Naive thymus-derived CD4-positive, alpha-beta T cell (primary cell): ENCODE measurements around the gene TSHZ2. TPM values are rescaled to one million over a fixed set of nuclear protein-coding genes. Genes with fewer than 3 reads are reported as not detected.

Experiments
- ATAC-seq: fragments of 150-1000 bp; cut with Tn5 transposase; 2 replicates; pipeline ENCODE4 v1.10.0; 2021; ENCODE audit warnings: mild to moderate bottlenecking, moderate library complexity
- CTCF ChIA-PET: fragments of 350-600 bp; sonication (Branson Sonifier 250); formaldehyde crosslinking; loops from one replicate; lab custom pipeline; 2021; ENCODE audit warnings: antibody characterized with exemption; lab: Charles Lee
- POLR2A ChIA-PET: fragments of 350-600 bp; sonication (Branson Sonifier 250); formaldehyde crosslinking; loops from one replicate; lab custom pipeline; 2021; ENCODE audit warnings: antibody characterized with exemption, inconsistent platforms; lab: Charles Lee
- DNase-seq, 9 donors: peaks; one replicate each; pipeline versions ENCODE4 v3.0.0 to v3.0.0-alpha.2; 2020 to 2022; ENCODE audit warnings: mixed read lengths in 1 of 9
- H3K27ac ChIP-seq: one replicate; pipeline ENCODE4 v1.7.0; 2013; ENCODE audit warnings: mild to moderate bottlenecking, low read depth, low read length, moderate library complexity
- H3K27me3 ChIP-seq, 2 donors: one replicate each; pipeline ENCODE4 v1.7.0; 2013; ENCODE audit warnings: low read length in 2 of 2, mild to moderate bottlenecking in 2 of 2, moderate library complexity in 2 of 2; ENCODE audit not compliant: control insufficient read depth in 2 of 2, insufficient read depth in 2 of 2
- H3K36me3 ChIP-seq, 3 experiments: 1 replicate in 2 of 3; 2 replicates in 1 of 3; pipeline ENCODE4 v1.7.0; 2013; ENCODE audit warnings: low read length in 3 of 3, mild to moderate bottlenecking in 3 of 3, moderate library complexity in 1 of 3; ENCODE audit not compliant: insufficient read depth in 3 of 3, control insufficient read depth in 2 of 3
- H3K4me1 ChIP-seq, 2 donors: one replicate each; pipeline ENCODE4 v1.7.0; 2013; ENCODE audit warnings: low read length in 2 of 2, mild to moderate bottlenecking in 2 of 2, moderate library complexity in 1 of 2; ENCODE audit not compliant: control insufficient read depth in 2 of 2, insufficient read depth in 2 of 2
- H3K4me3 ChIP-seq: 2 replicates; pipeline ENCODE4 v1.7.0; 2013; ENCODE audit warnings: mild to moderate bottlenecking, low read length
- H3K9me3 ChIP-seq, 3 experiments: 1 replicate in 2 of 3; 2 replicates in 1 of 3; pipeline ENCODE4 v1.7.0; 2013; ENCODE audit warnings: low read length in 3 of 3; ENCODE audit not compliant: control insufficient read depth in 2 of 3
- H3K27ac Mint-ChIP-seq, 9 donors: one replicate each; pipeline ENCODE4 v1.8.0; 2020 to 2022; ENCODE audit warnings: mixed read lengths in 9 of 9, mild to moderate bottlenecking in 8 of 9, moderate library complexity in 5 of 9, inconsistent platforms in 2 of 9
- H3K27me3 Mint-ChIP-seq, 5 donors: one replicate each; pipeline ENCODE4 v1.8.0; 2021 to 2022; ENCODE audit warnings: mixed read lengths in 5 of 5, mild to moderate bottlenecking in 1 of 5
- H3K36me3 Mint-ChIP-seq, 5 donors: one replicate each; pipeline ENCODE4 v1.8.0; 2020 to 2022; ENCODE audit warnings: mixed read lengths in 5 of 5, mild to moderate bottlenecking in 3 of 5, inconsistent platforms in 1 of 5
- H3K4me1 Mint-ChIP-seq, 7 donors: one replicate each; pipeline ENCODE4 v1.8.0; 2020 to 2022; ENCODE audit warnings: mixed read lengths in 7 of 7, mild to moderate bottlenecking in 3 of 7, inconsistent platforms in 1 of 7
- H3K4me3 Mint-ChIP-seq, 10 donors: one replicate each; pipeline ENCODE4 v1.8.0; 2020 to 2022; ENCODE audit warnings: mild to moderate bottlenecking in 10 of 10, mixed read lengths in 10 of 10, moderate library complexity in 6 of 10, inconsistent platforms in 2 of 10
- H3K9me3 Mint-ChIP-seq, 11 donors: one replicate each; pipeline ENCODE4 v1.8.0; 2020 to 2022; ENCODE audit warnings: mixed read lengths in 11 of 11, mild to moderate bottlenecking in 4 of 11, inconsistent platforms in 1 of 11, moderate library complexity in 1 of 11
- intact Hi-C, 2 donors: fragments of 100-400 bp; cut with micrococcal nuclease; formaldehyde crosslinking; loops; one replicate each; pipeline ENCODE4 v1.15.1; 2023
- polyA plus RNA-seq, 2 donors: library from polyadenylated mRNA; unstranded; fragments of 300-500 nt; fragmentation: Illumina TruSeq; gene quantifications; one replicate each; pipeline ENCODE4 v1.2.3, GENCODE V29; 2021
- total RNA-seq, 6 experiments: library from RNA in 5 of 6; stranded (reverse) in 5 of 6; gene quantifications; 1 replicate in 5 of 6; 2 replicates in 1 of 6; pipeline ENCODE4 v1.2.3 and lab custom pipeline; 2021 to 2026

TSHZ2 gene
- total and polyA plus RNA-seq, 7 experiments from 2014 or later: 6.0 to 84.5 (median 42.5) TPM

DNA sequence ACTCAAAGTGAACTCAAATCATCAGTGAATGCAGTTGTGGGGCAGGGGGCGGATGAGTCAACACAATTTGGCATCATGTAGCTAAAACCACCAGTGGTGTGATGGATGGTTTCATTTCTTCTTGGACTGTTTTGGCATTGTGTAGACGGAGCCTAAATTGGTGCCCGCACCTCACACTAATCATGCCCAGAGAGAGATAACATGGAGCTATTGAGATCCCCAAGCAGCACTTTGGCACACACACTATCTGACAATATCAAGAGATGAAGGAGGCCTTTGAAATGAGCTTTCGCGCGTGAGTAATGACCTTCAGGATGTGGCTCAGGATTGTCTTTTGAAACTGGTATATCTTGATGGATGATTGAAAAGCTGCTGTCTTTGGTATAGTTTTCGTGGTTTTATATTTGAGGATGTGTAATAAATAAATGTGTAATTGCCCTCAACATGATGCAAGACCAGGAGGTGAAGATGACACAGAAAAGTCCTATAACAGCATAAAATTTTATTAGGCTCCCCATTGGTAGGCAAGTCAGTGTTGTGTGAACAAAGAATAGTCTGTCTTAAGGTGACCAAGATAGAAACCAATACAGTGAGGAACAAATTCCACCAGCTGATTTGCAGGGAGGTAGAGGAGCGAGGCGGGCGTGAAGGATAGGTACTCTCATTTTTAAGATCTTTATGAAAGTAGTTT lies 174.2 kb downstream of the TSHZ2 start:
- H3K36me3 Mint-ChIP-seq: peaks cover under 1 to 16% (median 11%) of the 10 kb centered on the region in 5 donors
- Histone ChIP-seq H3K9me3 (no peaks in the 10 kb centered on the region), H3K27me3 (no peaks in the 10 kb centered on the region), H3K27ac (no peak overlapping the region), H3K4me1 (peaks cover 0 to 18% of the 10 kb centered on the region in 2 donors), H3K4me3 (no peak overlapping the region), H3K36me3 (no peaks in the 10 kb centered on the region)
- H3K9me3 Mint-ChIP-seq: peaks cover 0 to 3% (median 0%) of the 10 kb centered on the region in 11 donors
- H3K27ac Mint-ChIP-seq: peak overlapping the region in 3 of 9 donors; percentile 16 to 56 (median 20)
- DNase-seq (peak in 2 of 9 donors; percentile 2 to 51), ATAC-seq (peak; percentile 8)
- no peaks in the 10 kb centered on the region for H3K27me3 Mint-ChIP-seq
- CTCF ChIA-PET: interaction anchor here (0.6 to 0.8 kb wide), 2 partner anchors 23 to 848 kb away, joined by 3 read pairs; no protein-coding TSS in a partner anchor
- POLR2A ChIA-PET: interaction anchor here (0.7 kb wide), 1 partner anchor 338 kb away, joined by 3 read pairs; no protein-coding TSS in a partner anchor
- intact Hi-C loops: loop anchor here in 1 of 2 donors (5.0 kb wide), 2 partner anchors 69 to 174 kb away; partner anchors contain the start of gene TSHZ2
- peaks cover 24 to 62% (median 54%) of the 10 kb centered on the region in 7 donors for H3K4me1 Mint-ChIP-seq
- H3K4me3 Mint-ChIP-seq: peak overlapping the region in 2 of 10 donors; percentile 14 to 51

DNA sequence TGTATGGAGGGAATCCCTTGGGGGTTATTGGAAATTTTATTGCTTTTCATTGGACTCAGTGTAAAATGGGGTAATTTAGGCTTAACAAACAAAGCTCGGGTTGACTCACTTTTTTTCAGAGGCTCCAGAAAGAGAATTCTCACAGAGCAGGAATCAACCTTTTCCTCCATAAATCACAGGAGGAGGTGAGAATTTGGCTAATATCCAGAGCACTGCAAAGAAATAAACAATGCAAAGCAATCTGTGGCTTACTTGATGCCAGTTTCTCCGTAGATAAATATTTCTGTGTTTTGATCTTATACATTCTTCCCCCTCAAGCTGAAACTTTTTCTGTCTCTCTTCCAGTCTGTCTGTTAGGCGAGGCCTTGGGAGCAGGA lies 176.6 kb downstream of the TSHZ2 start:
- peak overlapping the region in 1 of 9 donors; percentile 7 for H3K27ac Mint-ChIP-seq
- intact Hi-C loops: loop anchor here in 1 of 2 donors (5.0 kb wide), 2 partner anchors 71 to 176 kb away; partner anchors contain the start of gene TSHZ2

DNA sequence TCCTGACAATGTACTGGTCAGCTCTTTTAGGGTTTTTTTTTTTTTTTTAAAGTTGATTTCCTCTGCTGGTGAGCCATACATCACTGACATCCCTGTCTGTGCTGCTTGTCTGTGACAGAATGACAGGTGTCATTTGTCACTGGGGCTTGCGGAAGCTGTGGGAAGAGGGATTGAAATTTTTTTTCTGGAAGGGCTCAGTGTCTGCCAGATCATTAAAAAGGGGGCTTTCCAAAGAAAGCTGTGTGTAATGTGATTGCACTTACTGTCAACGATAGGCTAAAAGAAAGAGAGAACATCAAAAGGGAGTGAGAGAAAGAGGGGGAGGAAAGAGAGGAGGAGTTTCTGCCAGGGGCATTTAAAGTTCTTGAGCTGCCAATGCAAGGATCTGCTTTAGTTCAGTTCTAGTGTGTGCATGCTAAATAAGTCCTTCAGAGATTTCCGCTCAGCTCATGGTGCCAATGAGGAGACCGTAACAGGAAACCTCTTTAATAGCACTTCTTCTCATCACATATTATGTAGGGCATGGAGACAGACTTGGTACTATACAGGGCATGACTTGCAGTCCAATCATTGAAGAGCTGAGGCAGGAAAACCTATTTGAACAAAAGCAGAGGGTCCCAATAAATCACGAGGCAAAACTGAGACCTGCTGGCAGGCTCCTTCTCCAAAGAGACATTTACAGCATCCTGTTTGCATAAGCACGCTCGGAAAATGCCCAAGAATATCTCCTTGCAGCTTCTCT lies 177.2 kb downstream of the TSHZ2 start:
- DNase-seq: peak in 4 of 9 donors; percentile 2 to 11 (median 6)
- no peaks in the 10 kb centered on the region for H3K9me3 Mint-ChIP-seq
- H3K27me3 Mint-ChIP-seq: no peaks in the 10 kb centered on the region
- Histone ChIP-seq H3K4me3 (no peak overlapping the region), H3K4me1 (peaks cover 0 to 13% of the 10 kb centered on the region in 2 donors), H3K9me3 (no peaks in the 10 kb centered on the region), H3K27ac (no peak overlapping the region), H3K27me3 (no peaks in the 10 kb centered on the region), H3K36me3 (no peaks in the 10 kb centered on the region)
- ChIA-PET CTCF (interaction anchor here (0.6 to 0.7 kb wide), 2 partner anchors 9 to 28 kb away, joined by 3 to 4 read pairs; no protein-coding TSS in a partner anchor), POLR2A (no interaction called here)
- peak overlapping the region in 3 of 9 donors; percentile 7 to 84 (median 72) for H3K27ac Mint-ChIP-seq
- H3K36me3 Mint-ChIP-seq: peaks cover 0 to 6% (median 0%) of the 10 kb centered on the region in 5 donors
- intact Hi-C loops: loop anchor here in 1 of 2 donors (5.0 kb wide), 2 partner anchors 72 to 177 kb away; partner anchors contain the start of gene TSHZ2
- H3K4me1 Mint-ChIP-seq: peaks cover 22 to 65% (median 56%) of the 10 kb centered on the region in 7 donors
- H3K4me3 Mint-ChIP-seq: peak overlapping the region in 8 of 10 donors; percentile 12 to 56 (median 35)
- ATAC-seq: peak; percentile 32

More for the DNA sequence above, 176.6 kb downstream of the TSHZ2 start:
- Mint-ChIP-seq H3K27me3 (no peaks in the 10 kb centered on the region), H3K9me3 (no peaks in the 10 kb centered on the region), H3K4me3 (peak overlapping the region in 5 of 10 donors; percentile 13 to 56 (median 41)), H3K36me3 (peaks cover 0 to 11% (median 3%) of the 10 kb centered on the region in 5 donors), H3K4me1 (peaks cover 22 to 65% (median 53%) of the 10 kb centered on the region in 7 donors)
- ChIA-PET POLR2A (no interaction called here), CTCF (interaction anchor here (0.6 to 0.7 kb wide), 2 partner anchors 9 to 28 kb away, joined by 3 to 4 read pairs; no protein-coding TSS in a partner anchor)
- H3K27me3 ChIP-seq: no peaks in the 10 kb centered on the region
- H3K36me3 ChIP-seq: no peaks in the 10 kb centered on the region
- no peak for DNase-seq
- ATAC-seq: no peak
- peaks cover 0 to 13% of the 10 kb centered on the region in 2 donors for H3K4me1 ChIP-seq
- H3K27ac ChIP-seq: no peak overlapping the region
- H3K9me3 ChIP-seq: no peaks in the 10 kb centered on the region
- H3K4me3 ChIP-seq: no peak overlapping the region

- no peak overlapping the region for H3K4me3 ChIP-seq
- ChIA-PET POLR2A (interaction anchor here (0.6 kb wide), 1 partner anchor 27 kb away, joined by 3 read pairs; no protein-coding TSS in a partner anchor), CTCF (no interaction called here)
- Mint-ChIP-seq H3K36me3 (peaks cover 0 to 6% (median 0%) of the 10 kb centered on the region in 5 donors), H3K27ac (no peak overlapping the region), H3K4me3 (no peak overlapping the region), H3K4me1 (peaks cover 22 to 70% (median 58%) of the 10 kb centered on the region in 7 donors), H3K9me3 (no peaks in the 10 kb centered on the region), H3K27me3 (no peaks in the 10 kb centered on the region)
- H3K4me1 ChIP-seq: peaks cover 0 to 13% of the 10 kb centered on the region in 2 donors
- no peaks in the 10 kb centered on the region for H3K36me3 ChIP-seq
- intact Hi-C loops: loop anchor here in 1 of 2 donors (5.0 kb wide), 3 partner anchors 67 to 178 kb away; partner anchors contain the start of gene TSHZ2
- no peaks in the 10 kb centered on the region for H3K27me3 ChIP-seq
- H3K9me3 ChIP-seq: no peaks in the 10 kb centered on the region
- no peak overlapping the region for H3K27ac ChIP-seq
- no peak for DNase-seq
- no peak for ATAC-seq
Observed at GRCh38 chr20:53149890-53150205, 177.7 kb downstream of the TSHZ2 start.

GRCh38 chr20:53150532-53150931 lies 178.4 kb downstream of the TSHZ2 start:
- ATAC-seq (no peak), DNase-seq (no peak)
- no peaks in the 10 kb centered on the region for H3K9me3 ChIP-seq
- Mint-ChIP-seq H3K27ac (no peak overlapping the region), H3K9me3 (no peaks in the 10 kb centered on the region), H3K4me3 (no peak overlapping the region), H3K4me1 (peaks cover 22 to 71% (median 57%) of the 10 kb centered on the region in 7 donors), H3K27me3 (no peaks in the 10 kb centered on the region), H3K36me3 (peaks cover 0 to 12% (median 4%) of the 10 kb centered on the region in 5 donors)
- H3K4me1 ChIP-seq: peaks cover 0 to 13% of the 10 kb centered on the region in 2 donors
- ChIA-PET POLR2A (interaction anchor here (0.6 kb wide), 1 partner anchor 806 kb away, joined by 3 read pairs; no protein-coding TSS in a partner anchor), CTCF (no interaction called here)
- no peak overlapping the region for H3K4me3 ChIP-seq
- intact Hi-C loops: loop anchor here in 1 of 2 donors (5.0 kb wide), 1 partner anchor 67 kb away; no protein-coding TSS in a partner anchor
- H3K27ac ChIP-seq: no peak overlapping the region
- no peaks in the 10 kb centered on the region for H3K27me3 ChIP-seq
- H3K36me3 ChIP-seq: no peaks in the 10 kb centered on the region

- ChIA-PET CTCF (no interaction called here), POLR2A (interaction anchor here (1.3 kb wide), 1 partner anchor 12 kb away, joined by 3 read pairs; no protein-coding TSS in a partner anchor)
- no peak for DNase-seq
- Mint-ChIP-seq H3K9me3 (no peaks in the 10 kb centered on the region), H3K4me3 (no peak overlapping the region), H3K36me3 (peaks cover 0 to 6% (median 4%) of the 10 kb centered on the region in 5 donors), H3K27me3 (no peaks in the 10 kb centered on the region), H3K4me1 (peaks cover 15 to 58% (median 48%) of the 10 kb centered on the region in 7 donors), H3K27ac (peak overlapping the region in 2 of 9 donors; percentile 3 to 17)
- intact Hi-C loops: loop anchor here in 1 of 2 donors (5.0 kb wide), 1 partner anchor 65 kb away; no protein-coding TSS in a partner anchor
- H3K4me3 ChIP-seq: no peak overlapping the region
- no peak for ATAC-seq
- no peak overlapping the region for H3K27ac ChIP-seq
- H3K4me1 ChIP-seq: peaks cover 0 to 13% of the 10 kb centered on the region in 2 donors
- no peaks in the 10 kb centered on the region for H3K27me3 ChIP-seq
- no peaks in the 10 kb centered on the region for H3K9me3 ChIP-seq
- H3K36me3 ChIP-seq: no peaks in the 10 kb centered on the region
Observed at GRCh38 chr20:53152228-53152627, 180.1 kb downstream of the TSHZ2 start.
